HG03354 (cell line): ENCODE measurements around the gene IFT122.
"Not testable (repeated sequence)": the region's sequence is repeated elsewhere in the genome, so short reads cannot be mapped to it uniquely, and the experiment has no call there.

Experiments used
- ATAC-seq: cut with Tn5 transposase; IDR thresholded peaks from one replicate; pipeline ENCODE4 v1.9.1; 2021; ENCODE audit warnings: mild to moderate bottlenecking; ENCODE audit not compliant: unreplicated experiment, poor library complexity, severe bottlenecking

IFT122 gene

DNA sequence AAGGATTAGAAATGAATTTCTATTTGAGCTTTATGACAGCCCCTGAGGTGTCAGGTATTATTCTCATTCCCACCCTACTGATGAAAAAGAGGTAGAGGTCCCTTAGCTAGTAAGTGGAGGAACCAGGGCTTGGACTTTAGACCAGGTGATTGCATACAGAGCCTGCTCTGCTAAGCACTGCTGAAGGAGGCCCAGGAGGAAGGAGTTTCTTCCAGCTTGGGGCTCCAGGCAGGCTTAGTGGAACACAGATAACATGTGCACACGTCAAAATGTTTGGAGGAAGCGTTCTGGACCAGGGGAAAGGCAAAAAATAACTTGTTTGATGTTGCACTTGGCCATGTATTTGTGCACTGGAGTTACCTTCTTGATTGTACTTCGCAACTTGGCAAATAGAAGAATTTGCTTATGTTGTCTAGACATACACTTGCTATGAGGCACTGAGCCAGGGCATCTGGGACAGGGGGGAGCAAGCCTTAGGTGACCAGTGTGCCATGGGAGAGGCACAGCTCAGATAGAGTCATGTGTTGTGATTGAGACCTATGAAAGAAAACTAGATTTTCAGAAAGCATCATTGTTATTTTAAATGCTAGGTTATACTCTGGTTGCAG is 22.4 kb downstream of the IFT122 start:
- no peak for ATAC-seq

DNA sequence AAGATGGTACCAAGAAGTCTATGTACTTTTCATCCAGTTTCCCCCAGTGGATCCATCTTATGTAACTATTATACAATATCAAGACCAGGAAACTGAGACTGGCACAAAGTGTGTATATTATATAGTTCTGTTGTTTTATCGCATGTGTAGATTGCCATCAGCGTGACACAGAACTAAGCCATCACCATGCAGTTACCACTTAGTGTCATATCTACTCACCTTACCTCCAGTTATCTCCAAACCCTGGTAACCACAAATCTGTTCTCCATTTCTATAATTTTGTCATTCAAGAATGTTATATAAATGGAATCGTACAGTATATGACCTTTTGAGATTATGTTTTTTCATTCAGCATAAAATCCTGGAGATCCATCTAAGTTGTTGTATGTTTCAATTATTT is 23.1 kb downstream of the IFT122 start:
- ATAC-seq, result no peak

DNA sequence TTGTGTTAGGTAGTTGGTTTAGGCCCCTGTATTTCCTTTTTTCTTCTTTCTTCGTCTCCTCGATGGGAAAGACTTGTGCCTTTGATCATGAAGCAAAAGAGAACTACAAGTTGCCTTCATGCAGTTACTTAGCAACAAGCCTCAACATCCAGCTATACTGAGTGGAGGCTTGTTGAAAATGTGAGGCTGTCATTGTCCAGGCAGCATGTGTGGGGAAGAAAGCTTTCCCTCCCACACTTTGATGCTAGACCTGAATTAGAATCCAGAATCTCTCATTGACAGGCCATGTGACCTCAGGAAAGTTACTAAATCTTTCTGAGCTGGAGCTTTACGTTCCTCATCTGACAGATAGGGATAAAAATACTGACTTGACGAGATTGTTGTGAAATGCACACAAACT is 23.7 kb downstream of the IFT122 start:
- ATAC-seq, result no peak

DNA sequence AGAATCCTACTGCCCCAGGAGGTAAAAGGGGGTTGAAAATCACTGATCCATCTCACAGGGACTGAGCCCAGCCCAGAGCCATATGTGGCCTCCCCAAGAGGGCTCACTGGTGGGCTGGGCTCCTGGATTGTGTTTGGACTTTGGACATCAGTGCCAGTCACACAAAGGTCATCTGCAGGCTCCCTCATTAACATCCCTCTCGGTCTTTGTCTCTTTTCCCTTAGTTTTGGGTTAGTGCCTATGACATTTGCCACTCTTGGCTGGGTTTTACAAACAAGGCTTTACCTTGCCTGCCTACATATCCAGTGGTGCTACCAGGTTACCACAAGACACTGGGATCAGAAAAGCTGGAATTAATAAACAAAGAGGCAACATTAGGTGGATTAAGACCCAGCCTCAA is 27.9 kb downstream of the IFT122 start:
- no peak for ATAC-seq

DNA sequence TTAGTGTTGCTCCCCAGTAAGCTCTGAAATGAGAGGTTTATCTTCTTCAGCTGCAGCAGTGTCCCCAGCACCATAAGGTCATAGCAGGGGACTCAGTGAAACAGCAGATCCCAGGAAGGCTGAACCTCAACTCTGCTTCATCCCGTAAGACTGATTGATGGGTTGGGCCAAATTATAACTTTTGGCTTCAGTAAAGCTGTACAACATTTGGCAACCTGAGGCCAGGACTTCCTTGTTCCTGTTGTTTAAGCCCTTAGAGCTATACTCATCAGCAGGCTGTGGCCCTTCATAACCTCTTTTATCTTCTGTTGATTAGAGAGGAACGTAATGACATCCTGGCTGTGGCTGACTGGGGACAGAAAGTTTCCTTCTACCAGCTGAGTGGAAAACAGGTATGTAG is 29.0 kb downstream of the IFT122 start:
- ATAC-seq, result no peak

DNA sequence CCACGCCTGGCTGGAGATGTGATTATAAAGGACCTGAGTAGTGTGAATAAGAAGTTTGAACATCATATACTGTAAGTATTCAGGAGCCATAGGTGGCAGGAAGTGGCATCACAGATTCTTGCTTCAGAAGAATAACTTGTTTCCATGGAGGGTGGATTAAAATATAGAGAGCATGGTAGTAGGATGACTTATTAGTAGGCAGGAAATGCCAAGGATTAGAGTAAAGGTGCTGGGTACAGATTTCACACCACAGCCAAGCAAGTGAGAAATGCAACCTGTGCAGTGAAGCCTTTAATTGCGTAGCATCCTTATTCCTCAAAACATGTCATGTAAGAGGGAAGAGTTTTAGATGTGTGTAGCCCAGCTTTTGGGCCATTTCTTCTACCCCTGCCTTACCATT is 30.8 kb downstream of the IFT122 start:
- no peak for ATAC-seq

DNA sequence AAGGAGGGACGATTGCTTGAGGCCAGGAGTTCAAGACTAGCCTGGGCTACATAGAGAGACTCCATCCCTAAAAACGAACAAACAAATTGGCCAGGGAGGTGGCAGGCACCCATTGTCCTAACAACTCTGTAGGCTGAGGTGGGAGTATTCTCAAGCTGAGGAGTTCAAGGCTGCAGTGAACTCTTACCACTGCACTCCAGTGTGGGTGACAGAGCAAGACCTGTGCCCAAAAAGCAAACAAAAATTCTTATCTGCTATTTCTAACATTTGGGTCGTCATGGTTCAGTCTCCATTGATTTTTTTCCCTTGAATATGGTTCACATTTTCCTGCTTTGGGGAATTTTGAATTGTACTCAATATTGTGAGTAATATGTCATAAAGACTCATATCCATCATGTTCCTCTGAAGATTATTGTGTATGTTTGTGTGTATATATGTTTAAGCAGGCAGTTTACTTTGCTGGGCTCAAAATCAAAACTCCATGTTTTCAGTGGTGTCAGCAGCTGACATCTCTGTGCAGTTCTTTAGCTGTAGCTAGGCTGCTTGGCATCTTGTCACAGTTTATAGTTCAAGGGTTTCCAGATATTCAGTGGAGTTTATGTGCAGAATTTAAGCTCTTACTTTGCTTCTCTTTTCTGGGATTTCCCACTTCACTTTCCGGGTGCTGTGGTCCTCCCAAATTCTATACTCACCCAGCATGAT is 33.2 kb downstream of the IFT122 start:
- no peak for ATAC-seq

DNA sequence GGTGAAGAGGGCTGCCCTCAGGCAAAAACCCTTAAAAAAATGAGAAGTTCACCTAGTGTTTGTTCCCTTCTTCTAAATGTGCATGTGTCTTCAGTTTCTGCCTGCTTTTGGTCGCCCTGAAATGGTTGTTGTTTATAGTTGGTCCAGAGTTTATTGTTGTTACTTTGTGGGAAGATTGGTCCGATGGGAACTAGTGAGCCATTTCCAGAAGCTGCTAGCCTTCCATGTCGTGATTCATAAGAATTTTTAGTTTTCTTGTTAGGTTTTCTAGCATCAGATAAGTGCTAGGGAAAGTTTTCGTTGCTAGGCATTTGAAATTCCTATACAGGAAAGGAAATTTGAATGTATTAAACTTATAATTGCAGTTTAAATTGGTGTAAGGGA is 33.7 kb downstream of the IFT122 start:
- ATAC-seq, result no peak

DNA sequence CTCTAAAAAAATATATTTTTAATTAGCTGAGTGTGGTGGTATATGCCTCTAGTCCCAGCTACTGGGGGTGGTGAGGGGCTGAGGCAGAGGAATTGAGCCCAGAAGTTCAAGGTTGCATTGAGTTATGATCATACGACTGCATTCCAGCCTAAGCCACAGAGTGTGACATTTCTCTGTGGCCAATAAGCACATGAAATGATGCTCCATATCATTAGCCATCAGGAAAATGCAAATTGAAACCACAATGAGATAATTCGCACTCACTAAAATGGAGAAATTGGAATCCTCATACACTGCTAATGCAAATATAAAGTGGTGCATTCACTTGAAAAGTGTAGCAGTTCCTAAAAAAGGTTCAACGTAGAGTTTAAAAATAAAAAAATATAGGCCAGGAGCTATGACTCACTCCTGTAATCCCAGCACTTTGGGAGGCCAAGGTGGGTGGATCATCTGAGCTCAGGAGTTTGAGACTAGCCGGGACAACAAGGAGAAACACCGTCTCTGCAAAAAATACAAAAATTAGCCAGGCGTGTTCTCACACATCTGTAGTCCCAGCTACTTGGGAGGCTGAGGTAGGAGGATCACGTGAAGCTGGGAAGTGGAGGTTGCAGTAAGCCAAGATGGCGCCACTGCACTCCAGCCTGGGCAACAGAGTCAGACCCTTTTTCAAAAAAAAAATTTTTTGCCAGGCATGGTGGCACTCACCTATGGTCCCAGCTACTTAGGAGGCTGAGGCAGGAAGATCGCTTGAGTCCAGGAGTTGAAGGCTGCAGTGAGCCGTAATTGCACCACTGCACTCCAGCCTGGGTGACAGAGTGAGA is 35.2 kb downstream of the IFT122 start:
- no peak for ATAC-seq

DNA sequence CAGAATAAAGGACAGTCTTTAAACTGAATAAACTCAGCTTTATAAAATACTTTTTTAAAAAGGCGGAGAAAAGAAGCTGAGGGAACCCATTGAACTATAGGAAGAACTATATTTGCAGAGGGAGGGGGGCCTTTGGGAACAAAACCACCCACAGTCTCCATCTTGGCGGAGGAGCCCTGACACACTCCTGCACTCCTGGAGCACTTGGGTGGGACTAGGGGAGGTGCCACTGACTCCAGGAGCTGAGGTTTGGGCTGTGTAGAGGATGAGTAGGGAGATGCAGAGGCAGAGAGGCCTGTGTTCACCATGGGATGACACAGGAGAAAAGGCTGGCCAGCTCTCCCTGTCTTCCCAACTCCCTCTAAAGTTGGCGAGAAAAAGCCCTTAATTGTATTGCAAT is 35.8 kb downstream of the IFT122 start:
- no peak for ATAC-seq

DNA sequence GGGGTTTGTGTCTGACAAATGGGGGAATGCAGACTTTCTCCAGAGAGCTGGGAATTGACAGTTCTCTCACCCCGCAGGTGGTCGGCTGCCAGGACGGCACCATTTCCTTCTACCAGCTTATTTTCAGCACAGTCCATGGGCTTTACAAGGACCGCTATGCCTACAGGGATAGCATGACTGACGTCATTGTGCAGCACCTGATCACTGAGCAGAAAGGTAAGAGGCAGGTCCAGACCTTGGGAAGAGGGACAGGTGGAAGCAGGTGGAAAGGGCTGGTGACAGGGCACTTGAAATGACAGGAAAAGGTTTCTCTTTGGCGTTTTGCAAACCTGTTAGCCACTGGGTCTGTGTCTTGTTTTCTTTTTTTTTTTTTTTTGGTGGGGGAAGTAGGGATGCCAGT is 36.6 kb downstream of the IFT122 start:
- ATAC-seq, result no peak

DNA sequence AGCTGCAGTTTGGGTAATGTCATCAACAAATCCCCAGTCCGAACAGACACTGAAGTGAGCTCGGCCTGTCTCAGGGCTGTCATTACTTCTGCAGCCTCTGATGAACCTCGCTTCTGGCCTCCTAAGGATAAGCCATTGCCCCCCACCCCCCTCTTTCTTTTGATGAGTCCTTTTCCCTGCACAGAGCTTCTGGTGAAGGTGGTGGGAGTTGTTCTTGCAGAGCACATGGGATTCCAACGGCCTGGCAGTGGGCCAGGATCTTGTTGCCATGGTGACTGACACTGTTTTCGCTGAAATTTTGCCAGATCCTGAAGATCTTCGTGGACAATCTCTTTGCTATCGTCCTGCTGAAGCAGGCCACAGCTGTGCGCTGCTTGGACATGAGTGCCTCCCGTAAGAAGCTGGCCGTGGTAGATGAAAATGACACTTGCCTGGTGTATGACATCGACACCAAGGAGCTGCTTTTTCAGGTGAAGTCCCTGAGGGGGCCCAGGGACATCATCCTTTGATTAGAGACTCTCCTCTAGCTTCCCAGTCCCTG is 41.3 kb downstream of the IFT122 start:
- not testable (repeated sequence) for ATAC-seq

DNA sequence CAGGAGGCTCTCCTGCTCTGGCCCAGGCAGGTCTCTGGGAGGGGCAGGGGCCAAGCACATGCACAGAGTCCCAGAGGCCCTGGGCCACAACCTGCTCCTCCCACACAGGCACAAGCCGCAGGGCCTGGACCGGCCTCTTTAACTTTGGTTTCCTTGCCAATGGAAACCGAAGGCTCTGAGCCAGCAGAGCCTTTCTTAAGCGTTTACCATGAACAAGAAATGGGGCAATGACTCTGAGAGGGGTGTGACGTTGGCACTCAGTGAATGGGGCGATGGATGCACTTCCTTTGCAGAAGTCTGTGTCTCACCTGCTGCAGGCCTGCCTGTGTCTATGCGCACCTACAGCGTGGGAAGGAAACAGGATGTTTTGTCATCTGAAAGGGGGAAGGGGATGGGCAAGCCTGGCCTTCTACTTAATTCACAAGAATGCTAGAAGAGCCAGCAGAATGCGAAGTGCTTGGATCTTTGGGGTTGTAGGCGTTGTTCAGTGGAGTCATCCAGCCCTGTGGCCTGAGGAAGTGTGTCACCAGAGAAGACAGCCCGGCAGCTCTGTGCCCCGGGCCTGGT is 41.8 kb downstream of the IFT122 start:
- no peak for ATAC-seq

DNA sequence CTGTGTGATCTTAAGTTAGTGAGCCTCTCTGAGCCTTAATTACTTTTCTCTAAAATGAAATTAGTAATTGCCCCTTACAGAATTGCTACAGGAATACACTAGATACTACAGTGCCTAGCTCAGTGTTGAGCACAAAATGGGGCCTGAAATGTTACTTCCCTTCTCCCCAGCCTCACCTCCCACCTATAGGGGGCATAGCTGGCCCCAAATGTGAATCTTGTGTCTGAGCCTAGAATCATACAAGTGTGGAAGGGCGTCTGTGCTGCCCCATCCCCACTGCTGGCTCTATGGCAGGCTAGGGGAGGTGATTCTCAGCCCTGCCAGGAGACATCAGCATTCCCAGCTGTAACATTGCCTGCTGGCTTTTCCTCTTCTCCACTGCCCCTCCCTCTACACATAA is 42.7 kb downstream of the IFT122 start:
- no peak for ATAC-seq

DNA sequence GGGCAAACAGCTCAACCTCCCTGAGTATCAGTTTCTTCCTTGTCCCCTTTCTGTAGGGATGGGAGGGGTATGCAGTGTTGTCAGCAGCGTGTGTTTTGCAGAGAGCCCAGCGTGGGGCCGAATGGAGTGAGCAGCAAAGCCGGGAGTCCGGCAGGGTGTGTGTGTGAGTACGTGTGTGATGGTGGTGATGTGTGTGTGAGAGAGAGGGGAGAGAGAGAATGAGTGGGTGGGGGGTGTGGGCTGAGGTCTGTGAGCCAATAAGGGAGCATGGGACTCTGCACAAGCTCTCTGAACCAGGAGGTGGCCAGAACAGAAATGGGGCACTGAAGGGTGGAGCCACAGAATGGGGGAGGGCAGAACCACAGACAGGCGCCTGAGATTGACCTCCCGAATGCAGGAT is 43.8 kb downstream of the IFT122 start:
- ATAC-seq, result no peak

DNA sequence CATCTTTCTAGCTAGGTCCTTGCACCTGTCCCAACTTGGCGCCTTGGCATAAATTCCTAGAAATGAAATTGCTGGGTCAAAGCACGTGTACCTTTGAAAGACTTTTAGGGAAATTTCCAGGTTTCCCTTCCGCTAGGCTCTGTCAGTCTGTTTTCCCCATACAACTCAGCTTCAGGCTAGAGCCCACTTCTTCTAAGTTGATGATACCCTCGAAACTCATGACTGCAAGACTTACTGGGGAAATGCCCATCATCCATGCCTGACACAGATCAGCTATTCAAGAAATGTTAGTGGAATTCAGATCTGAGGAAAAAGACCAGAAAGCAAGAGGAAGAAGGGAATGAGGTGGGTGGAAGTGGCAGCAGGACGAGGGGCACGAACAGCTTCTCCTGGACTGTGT is 45.1 kb downstream of the IFT122 start:
- not testable (repeated sequence) for ATAC-seq

DNA sequence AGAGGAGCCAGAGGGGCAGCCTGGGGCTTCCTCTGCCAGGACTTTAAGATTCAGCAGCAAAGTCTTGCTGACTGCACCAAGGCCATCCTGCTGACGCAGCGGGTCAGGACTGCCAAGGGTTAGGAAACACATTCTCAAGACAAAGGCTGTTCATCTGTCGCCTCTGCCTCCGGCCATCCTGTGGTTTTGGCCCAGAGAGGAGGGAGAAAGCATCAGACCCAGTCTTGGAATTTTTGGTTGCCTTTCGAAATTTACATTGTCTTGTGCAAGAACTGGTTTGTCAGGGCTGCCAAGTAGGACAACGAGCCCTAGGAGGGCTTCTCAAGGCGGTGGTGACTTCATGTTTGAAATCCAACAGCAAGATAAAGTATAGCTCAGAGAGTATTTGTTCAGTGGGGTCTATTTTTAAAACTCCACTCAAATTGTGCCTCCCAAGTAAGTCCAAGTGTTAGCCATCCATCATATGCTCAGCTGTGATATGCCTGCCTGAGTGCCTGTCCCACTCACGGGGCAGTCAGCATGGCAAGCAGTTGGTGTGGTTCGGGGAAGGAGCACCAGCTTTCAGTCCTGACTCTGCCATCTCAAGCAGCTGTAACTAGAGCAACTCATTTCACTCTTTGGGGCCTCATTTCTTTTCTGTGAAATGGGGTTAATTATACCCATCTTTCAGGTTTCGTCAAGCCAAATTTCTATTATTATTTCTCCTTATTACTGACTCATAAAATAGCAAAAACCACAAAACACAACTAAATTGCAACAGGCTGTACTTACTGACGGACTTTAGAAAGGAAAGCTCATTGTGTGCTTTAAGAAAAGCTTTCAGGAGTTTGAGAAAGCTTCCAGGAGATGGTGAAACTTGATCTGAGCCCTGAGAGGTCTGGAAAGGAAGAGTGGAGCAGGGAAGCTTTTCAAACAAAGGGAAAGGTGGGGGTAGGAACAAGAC is 46.0 kb downstream of the IFT122 start:
- no peak for ATAC-seq

DNA sequence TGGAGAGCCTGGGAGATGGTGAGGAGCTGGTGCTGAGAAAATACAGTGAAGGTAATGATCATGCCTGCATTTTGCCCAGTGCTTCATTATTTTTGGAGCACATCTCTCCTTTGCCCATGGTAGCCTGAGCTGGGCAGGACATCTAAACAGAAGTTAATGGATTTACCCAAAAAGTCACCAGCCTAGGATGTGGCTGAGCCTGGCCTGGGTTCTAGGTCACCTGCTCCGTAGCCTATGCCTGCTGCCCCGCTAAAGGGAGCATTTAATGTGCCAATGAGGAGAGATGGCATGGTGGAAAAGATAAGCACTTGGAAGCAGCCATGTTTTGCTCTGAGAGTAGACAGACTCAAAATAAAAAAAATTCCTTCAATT is 46.6 kb downstream of the IFT122 start:
- no peak for ATAC-seq

DNA sequence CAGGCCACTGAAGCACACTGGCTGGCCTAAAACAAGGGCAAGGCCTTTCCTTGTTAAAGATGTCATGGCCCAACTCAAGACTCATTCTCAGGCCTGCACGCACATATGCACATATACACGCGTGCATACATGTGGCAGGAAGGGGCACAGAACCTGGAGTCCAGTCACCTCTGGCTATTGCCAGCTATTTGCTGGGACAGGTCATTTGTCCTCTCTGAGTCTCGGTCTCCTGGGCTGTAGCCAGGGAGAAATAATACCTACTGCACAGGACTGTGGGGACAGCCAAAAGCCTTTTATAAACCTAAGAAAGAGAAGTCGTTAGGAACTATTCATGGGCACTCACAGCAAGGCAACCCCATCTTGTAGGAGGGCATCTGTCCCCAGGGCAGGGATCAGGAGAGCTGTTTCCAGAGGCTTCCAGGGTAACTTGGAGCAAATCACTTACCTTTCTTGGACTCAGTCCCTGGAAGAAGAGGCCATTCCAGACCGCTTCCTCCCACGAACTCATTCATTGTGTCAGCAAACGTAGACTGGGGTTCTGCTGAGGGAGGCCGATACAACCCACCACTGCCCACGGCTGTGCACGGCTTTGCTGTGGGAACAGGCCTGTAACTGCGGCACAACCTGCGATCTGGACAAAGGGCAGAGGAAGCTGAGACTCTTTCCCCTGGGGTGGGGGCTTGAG is 47.3 kb downstream of the IFT122 start:
- no peak for ATAC-seq
